Activated T-helper 2 cell treated with anti-CD3 and anti-CD28 coated beads, Interferon-gamma antibody, Interleukin-2, Interleukin-4, amounts not matched to agents 10 μg/mL and 5 μg/mL and 100 μg/mL, durations not matched to agents 14 hours and 24 hours and 36 hours (primary cell): ENCODE measurements around the gene TMEM170B. TPM values are rescaled to one million over a fixed set of nuclear protein-coding genes. Genes with fewer than 3 reads are reported as not detected.

Source experiments
- DNase-seq: peaks from one replicate; pipeline ENCODE4 v3.0.0; 2021; ENCODE audit warnings: low spot score
- H3K27ac Mint-ChIP-seq: one replicate; pipeline ENCODE4 v1.8.0; 2021; ENCODE audit warnings: mixed read lengths
- H3K27me3 Mint-ChIP-seq: one replicate; pipeline ENCODE4 v1.8.0; 2021; ENCODE audit warnings: low read depth, mixed read lengths
- H3K36me3 Mint-ChIP-seq: one replicate; pipeline ENCODE4 v1.8.0; 2021; ENCODE audit warnings: low read depth, mixed read lengths
- H3K4me1 Mint-ChIP-seq: one replicate; pipeline ENCODE4 v1.8.0; 2021; ENCODE audit warnings: low read depth, mixed read lengths
- H3K4me3 Mint-ChIP-seq: one replicate; pipeline ENCODE4 v1.8.0; 2021; ENCODE audit warnings: low read depth, mild to moderate bottlenecking, moderate library complexity, mixed read lengths
- H3K9me3 Mint-ChIP-seq: one replicate; pipeline ENCODE4 v1.8.0; 2021; ENCODE audit warnings: mixed read lengths
- intact Hi-C: fragments of 100-400 bp; cut with micrococcal nuclease; formaldehyde crosslinking; loops from one replicate; pipeline ENCODE4 v1.15.1; 2023
- total RNA-seq: library from RNA; stranded (reverse); gene quantifications from 2 replicates; pipeline ENCODE4 v1.2.3, GENCODE V29; 2022

TMEM170B gene
- total RNA-seq, 1 donor from 2014 or later, result 0.62 TPM

DNA sequence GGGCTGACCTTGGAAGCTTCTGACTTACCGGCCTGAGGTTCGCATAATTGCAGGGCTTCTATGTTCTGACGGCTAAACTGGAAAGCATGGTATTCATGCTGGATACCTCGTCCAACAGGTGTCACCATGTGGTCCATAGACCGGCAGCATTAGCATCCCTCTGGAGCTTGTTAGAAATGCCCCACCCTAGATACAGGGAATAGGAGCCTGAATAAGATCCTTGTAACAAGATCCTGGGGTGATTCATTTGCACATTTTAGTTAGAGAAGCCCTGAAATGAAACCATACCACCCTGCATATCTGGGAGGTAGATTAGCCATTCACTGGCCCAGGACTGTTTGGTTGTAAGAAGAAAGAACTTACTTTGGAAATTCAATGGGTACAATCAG is 77.7 kb downstream of the TMEM170B start:
- Mint-ChIP-seq H3K9me3 (no peaks in the 10 kb centered on the region), H3K27me3 (no peaks in the 10 kb centered on the region), H3K4me1 (no peaks in the 10 kb centered on the region), H3K4me3 (no peak overlapping the region), H3K36me3 (no peaks in the 10 kb centered on the region), H3K27ac (no peak overlapping the region)
- no peak for DNase-seq
- intact Hi-C loops, result no loop called here

DNA sequence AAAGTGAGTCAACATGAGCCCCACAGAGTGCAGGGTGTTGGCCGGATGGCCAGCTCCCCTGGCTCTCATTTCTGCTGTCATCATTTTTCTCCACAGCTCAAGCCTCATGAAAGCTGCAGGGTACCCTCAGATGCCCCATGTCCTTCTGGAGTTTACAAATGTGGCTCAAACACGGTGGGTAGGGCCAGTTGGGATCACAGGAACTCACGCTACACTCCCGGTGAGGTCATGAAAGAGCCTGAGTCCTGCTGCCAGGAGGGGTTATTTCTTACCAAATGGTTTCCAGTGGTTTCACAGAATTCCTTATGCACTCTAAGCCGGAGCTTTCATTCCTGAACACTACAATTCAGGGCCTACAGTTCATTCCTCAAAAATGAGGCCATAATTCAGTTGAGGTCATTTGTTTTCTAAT is 78.7 kb downstream of the TMEM170B start:
- Mint-ChIP-seq H3K36me3 (no peaks in the 10 kb centered on the region), H3K27ac (no peak overlapping the region), H3K27me3 (no peaks in the 10 kb centered on the region), H3K4me1 (no peaks in the 10 kb centered on the region), H3K9me3 (no peaks in the 10 kb centered on the region), H3K4me3 (no peak overlapping the region)
- no peak for DNase-seq
- intact Hi-C loops, result no loop called here

DNA sequence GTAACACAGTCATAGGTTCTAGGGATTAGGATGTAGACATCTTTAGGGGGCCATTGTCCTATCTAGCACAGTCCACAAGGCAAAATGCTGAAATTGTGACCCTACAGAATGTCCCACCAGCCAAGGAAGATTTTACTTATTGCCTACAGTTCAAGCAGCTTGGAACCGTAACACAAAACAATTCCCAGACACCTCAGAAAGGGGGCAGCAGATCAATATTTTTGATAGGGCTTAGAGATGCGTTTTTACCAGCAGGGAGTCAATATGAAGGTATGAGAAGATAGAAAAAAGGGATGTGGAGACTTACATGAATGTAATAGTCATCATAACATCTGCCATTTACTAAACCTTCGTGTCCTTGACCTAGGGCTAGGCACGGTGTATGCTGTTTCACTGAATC is 81.0 kb downstream of the TMEM170B start:
- Mint-ChIP-seq H3K9me3 (no peaks in the 10 kb centered on the region), H3K4me3 (no peak overlapping the region), H3K36me3 (no peaks in the 10 kb centered on the region), H3K27me3 (no peaks in the 10 kb centered on the region), H3K4me1 (no peaks in the 10 kb centered on the region), H3K27ac (no peak overlapping the region)
- DNase-seq, result no peak
- intact Hi-C loops, result no loop called here

DNA sequence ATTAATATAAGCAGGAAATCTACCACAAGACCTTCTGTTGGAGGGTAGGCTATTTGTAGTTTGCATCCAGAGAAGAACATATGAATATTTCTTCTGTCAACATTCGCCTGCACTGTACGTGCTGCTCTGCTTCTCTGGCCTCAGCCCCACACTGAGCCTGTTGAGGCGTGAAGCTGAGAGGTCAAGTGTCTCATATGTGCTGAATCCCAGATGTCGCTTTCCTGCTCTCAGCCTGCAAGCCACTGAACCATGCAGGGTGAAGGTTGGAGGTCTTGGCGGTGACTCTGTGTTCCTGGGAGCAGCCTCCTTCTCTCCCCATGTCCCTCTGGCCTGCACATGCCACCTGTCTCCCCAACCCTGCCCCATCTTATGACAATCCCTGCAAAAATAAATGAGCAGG is 83.6 kb downstream of the TMEM170B start:
- Mint-ChIP-seq H3K36me3 (no peaks in the 10 kb centered on the region), H3K9me3 (no peaks in the 10 kb centered on the region), H3K4me1 (no peaks in the 10 kb centered on the region), H3K4me3 (no peak overlapping the region), H3K27ac (no peak overlapping the region), H3K27me3 (no peaks in the 10 kb centered on the region)
- DNase-seq, result no peak
- intact Hi-C loops, result no loop called here

DNA sequence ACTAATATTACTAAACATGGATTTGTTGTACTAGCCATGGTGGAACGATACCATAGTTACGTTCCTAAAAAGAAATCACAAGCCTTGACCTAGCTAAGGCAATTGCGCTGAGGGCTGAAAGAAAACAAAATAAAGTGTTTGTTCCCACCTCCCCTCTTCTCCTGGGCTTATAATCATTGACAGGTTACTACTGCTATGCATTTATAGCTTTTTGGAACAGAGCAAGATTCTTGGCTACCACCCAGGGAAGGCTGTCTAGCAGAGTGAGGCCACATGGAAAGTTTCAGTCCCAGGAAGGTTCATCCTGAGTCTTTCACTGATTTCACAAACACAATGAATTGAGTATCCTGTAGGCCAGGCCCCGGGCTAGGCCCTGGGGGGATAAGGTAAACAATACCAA is 84.6 kb downstream of the TMEM170B start:
- Mint-ChIP-seq H3K9me3 (no peaks in the 10 kb centered on the region), H3K27ac (no peak overlapping the region), H3K27me3 (no peaks in the 10 kb centered on the region), H3K36me3 (no peaks in the 10 kb centered on the region), H3K4me1 (no peaks in the 10 kb centered on the region), H3K4me3 (no peak overlapping the region)
- intact Hi-C loops, result no loop called here
- no peak for DNase-seq

DNA sequence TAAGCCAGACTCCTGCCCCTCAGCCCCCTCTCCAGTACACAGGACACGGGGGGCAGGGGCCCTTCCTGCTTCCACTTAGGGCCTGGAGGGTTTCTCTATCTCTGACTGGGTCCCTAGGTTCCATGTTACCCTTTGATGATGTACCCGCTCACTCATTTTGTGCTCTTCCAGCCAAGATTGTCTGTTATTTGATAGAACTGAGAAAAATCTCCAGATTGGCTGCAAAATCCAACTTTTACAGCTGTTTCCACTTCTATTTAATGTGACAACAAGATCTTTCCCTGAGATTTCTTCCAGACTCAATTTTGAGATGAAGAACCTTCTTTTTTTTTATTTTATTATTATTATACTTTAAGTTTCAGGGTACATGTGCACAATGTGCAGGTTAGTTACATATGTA is 85.7 kb downstream of the TMEM170B start:
- intact Hi-C loops, result no loop called here
- H3K27me3 Mint-ChIP-seq, result no peaks in the 10 kb centered on the region
- no peaks in the 10 kb centered on the region for H3K9me3 Mint-ChIP-seq
- no peaks in the 10 kb centered on the region for H3K36me3 Mint-ChIP-seq
- DNase-seq, result no peak
- no peaks in the 10 kb centered on the region for H3K4me1 Mint-ChIP-seq
- H3K27ac Mint-ChIP-seq, result no peak overlapping the region
- H3K4me3 Mint-ChIP-seq, result no peak overlapping the region

DNA sequence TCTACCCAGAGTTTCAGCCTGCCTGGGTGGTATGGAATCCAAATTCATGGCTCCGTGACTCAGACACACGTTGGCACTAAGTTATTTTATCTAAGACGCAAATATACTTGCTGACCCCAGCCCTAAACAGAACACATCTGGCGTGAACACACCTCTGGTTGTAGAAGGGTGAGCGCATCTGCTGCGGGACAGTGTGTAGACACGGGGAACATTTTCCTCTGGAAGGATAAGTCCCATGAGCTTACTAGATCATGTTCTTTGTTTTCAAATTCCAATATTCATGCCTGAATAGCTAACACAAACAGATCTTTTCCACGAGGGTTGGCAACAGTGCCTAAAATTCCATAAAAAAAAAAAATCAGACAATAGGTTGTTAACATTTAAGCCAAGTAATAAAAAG is 87.8 kb downstream of the TMEM170B start:
- no peaks in the 10 kb centered on the region for H3K36me3 Mint-ChIP-seq
- H3K27ac Mint-ChIP-seq, result no peak overlapping the region
- no peak overlapping the region for H3K4me3 Mint-ChIP-seq
- no peaks in the 10 kb centered on the region for H3K9me3 Mint-ChIP-seq
- intact Hi-C loops, result no loop called here
- no peaks in the 10 kb centered on the region for H3K4me1 Mint-ChIP-seq
- no peak for DNase-seq
- no peaks in the 10 kb centered on the region for H3K27me3 Mint-ChIP-seq

DNA sequence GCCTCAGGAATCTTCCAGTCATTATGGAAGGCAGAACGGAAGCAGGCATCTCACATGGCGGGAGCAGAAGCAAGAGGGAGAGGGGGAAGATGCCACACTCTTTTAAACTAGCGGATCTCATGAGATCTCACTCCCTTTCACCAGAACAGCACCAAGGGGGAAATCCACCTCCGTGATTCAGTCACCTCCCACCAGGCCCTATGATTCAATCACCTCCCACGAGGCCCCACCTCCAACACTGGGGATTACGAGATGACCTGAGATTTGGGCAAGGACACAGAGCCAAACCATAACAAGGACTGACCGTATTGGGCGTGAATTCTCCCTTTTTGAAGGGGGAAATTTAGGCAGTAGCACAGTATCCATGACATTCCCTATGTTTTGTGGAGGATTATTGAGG is 88.8 kb downstream of the TMEM170B start:
- no peaks in the 10 kb centered on the region for H3K9me3 Mint-ChIP-seq

DNA sequence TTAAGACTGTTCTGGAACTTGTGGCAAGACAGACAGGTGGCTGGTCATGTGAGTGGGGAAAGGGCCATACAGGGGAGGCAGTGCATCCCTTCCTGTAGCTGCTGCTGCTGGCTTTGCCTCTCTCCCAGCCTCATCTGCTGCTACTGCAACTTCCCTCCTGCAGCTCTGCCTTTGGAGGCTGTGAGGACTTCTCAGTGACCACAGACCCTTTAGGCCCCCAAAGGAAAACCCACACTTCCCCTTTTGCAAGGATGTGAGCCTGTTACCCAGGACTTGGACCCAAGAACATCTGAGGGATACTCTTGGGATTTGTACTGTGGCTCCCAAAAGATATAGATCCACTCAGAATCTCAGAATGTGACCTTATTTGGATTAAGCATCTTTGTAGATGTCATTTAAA is 91.0 kb downstream of the TMEM170B start:
- no peak overlapping the region for H3K4me3 Mint-ChIP-seq
- H3K27ac Mint-ChIP-seq, result no peak overlapping the region
- H3K27me3 Mint-ChIP-seq, result no peaks in the 10 kb centered on the region
- H3K36me3 Mint-ChIP-seq, result no peaks in the 10 kb centered on the region
- no peaks in the 10 kb centered on the region for H3K4me1 Mint-ChIP-seq
- H3K9me3 Mint-ChIP-seq, result no peaks in the 10 kb centered on the region
- DNase-seq, result no peak
- intact Hi-C loops, result no loop called here

More for the DNA sequence above, 88.8 kb downstream of the TMEM170B start:
- Mint-ChIP-seq H3K4me3 (no peak overlapping the region), H3K27ac (no peak overlapping the region), H3K27me3 (no peaks in the 10 kb centered on the region), H3K36me3 (no peaks in the 10 kb centered on the region), H3K4me1 (no peaks in the 10 kb centered on the region)
- DNase-seq, result no peak
- intact Hi-C loops, result no loop called here

DNA sequence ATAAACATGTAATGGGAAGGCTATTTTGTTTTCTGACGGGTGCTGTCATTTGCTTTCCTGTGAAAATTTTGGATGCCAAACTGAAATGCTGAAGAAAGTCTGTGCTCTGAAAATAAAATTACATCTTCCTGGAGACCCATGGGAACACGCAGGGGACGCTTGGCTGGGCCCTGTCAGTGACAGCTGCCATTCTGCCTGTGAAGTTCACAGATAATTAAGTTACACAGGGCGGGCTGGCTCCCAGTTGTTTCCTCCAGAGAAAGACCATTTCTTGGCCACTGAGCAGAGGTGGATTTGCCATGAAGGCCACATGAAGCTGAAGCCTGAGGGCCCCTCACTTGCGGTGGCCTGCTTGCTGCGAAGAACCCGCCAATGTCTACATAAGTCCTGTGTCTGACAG is 93.5 kb downstream of the TMEM170B start:
- H3K36me3 Mint-ChIP-seq, result no peaks in the 10 kb centered on the region
- intact Hi-C loops, result no loop called here
- H3K27me3 Mint-ChIP-seq, result no peaks in the 10 kb centered on the region
- H3K27ac Mint-ChIP-seq, result no peak overlapping the region
- H3K4me3 Mint-ChIP-seq, result no peak overlapping the region
- no peaks in the 10 kb centered on the region for H3K4me1 Mint-ChIP-seq
- DNase-seq, result no peak
- no peaks in the 10 kb centered on the region for H3K9me3 Mint-ChIP-seq

DNA sequence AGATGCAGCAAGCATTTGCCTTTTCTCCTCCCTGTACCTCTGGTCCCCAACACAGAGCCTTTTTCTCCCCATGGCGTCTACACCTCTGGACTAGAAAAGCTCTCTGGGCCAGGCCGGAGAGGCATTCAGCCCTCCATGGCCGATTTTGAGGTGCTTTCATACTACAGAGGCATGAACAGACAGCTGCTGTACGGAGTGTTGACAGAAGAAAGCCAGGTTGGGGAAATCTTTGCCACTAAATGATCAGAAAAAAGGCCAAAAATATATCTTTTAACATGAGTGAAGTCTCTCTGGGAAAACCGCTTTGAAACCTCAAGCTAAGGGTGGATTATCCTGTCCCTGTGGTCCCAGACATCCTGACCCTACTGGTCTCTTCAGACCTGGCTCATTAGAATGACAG is 94.0 kb downstream of the TMEM170B start:
- Mint-ChIP-seq H3K4me1 (no peaks in the 10 kb centered on the region), H3K36me3 (no peaks in the 10 kb centered on the region), H3K9me3 (no peaks in the 10 kb centered on the region), H3K4me3 (no peak overlapping the region), H3K27me3 (no peaks in the 10 kb centered on the region), H3K27ac (no peak overlapping the region)
- DNase-seq, result no peak
- intact Hi-C loops, result no loop called here

DNA sequence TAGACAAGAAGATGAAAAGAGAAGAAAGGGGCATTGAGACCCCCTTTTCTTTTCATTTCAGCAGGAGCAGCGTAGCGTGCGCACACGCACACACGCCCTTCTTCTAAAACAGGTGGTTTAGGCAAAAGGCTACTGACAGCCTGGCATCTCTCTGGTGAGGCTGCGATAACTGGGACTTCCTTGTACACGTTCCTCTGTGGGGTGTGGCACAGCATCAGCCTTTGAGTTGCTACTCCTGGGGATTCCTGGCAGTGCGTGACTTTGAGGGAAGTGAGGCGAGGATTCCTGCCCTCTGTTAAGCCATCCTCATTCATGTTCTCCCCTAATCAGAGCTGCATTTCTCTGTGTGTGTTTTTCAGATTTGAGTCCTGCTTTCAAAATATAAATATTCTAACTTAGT is 94.7 kb downstream of the TMEM170B start:
- no peak for DNase-seq
- Mint-ChIP-seq H3K27ac (no peak overlapping the region), H3K27me3 (no peaks in the 10 kb centered on the region), H3K9me3 (no peaks in the 10 kb centered on the region), H3K4me1 (no peaks in the 10 kb centered on the region), H3K4me3 (no peak overlapping the region), H3K36me3 (no peaks in the 10 kb centered on the region)
- intact Hi-C loops, result no loop called here

DNA sequence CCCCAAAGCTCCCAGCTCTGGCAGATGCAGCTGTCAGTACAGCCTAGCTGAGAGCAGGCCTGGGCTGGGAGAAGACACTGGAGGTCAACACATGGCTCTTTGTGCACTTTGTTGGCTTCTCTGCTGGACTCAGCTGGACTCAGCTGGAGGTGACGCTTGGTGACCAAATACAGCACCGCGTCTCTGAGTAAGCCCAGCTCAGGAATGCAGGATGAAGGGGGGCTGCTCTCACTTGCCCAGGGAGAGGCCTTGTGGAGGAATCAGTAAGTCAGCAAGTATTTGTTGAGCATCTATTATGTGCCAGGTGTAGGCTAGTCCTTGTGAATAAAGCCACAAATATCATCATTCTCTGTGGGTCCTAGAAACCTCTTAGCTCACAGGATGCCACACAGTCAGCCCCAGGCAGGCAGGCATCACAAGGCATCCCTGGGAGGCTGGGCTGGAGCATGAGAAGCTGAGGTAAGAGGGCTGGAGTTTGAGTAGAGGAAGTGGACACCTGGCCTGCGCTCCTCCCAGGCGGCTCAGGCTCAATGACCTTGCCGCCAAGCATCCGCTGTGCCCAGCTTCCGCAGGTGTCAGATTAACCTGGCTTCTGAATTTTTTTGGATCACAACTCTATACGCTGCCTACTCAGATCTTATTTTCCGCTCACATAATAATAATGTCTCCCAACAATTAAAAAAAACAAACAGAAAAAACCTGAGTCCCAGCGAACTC is 95.4 kb downstream of the TMEM170B start:
- Mint-ChIP-seq H3K36me3 (no peaks in the 10 kb centered on the region), H3K9me3 (no peaks in the 10 kb centered on the region), H3K4me3 (no peak overlapping the region), H3K27me3 (no peaks in the 10 kb centered on the region), H3K4me1 (no peaks in the 10 kb centered on the region), H3K27ac (no peak overlapping the region)
- no peak for DNase-seq
- intact Hi-C loops, result no loop called here
